Tibial nerve (tissue), 4 donors: ENCODE measurements around the gene KRTAP16-1.

ENCODE experiments used
- CTCF ChIP-seq, 5 experiments: fragments of 200-600 bp in 3 of 5; fragments of 450-650 bp in 2 of 5; sonication (generic) in 3 of 5; IDR thresholded peaks; one replicate each; pipeline ENCODE4 v1.5.1; 2016 to 2019; ENCODE audit warnings: antibody characterized with exemption in 5 of 5, mild to moderate bottlenecking in 3 of 5, moderate library complexity in 2 of 5
- EP300 ChIP-seq, 2 donors: sonication (generic); formaldehyde crosslinking; IDR thresholded peaks; one replicate each; pipeline ENCODE4 v1.6.1; 2017; ENCODE audit warnings: antibody characterized with exemption in 2 of 2, mild to moderate bottlenecking in 1 of 2
- POLR2A ChIP-seq, 2 donors: fragments of 450-650 bp; IDR thresholded peaks; one replicate each; pipeline ENCODE4 v1.6.1; 2017; ENCODE audit warnings: antibody characterized with exemption in 2 of 2, mild to moderate bottlenecking in 2 of 2, moderate library complexity in 2 of 2

- TF ChIP-seq CTCF (IDR thresholded peaks at IDR 0.05): no peak
- no peak for TF ChIP-seq POLR2A (IDR thresholded peaks at IDR 0.05)
- TF ChIP-seq EP300 (IDR thresholded peaks at IDR 0.05): no peak
These were observed 31.4 kb upstream of the KRTAP16-1 start for GRCh38 chr17:41340494-41340893.
